Posterior cingulate gyrus (tissue), 11 donors: Measurements from ENCODE around the gene DMXL2.
"Not testable (repeated sequence)": the region's sequence is repeated elsewhere in the genome, so short reads cannot be mapped to it uniquely, and the experiment has no call there.

ENCODE experiments used
- DNase-seq, 10 donors: peaks; one replicate each; pipeline versions ENCODE4 v3.0.0 to v3.0.0-alpha.2; 2020 to 2021; ENCODE audit warnings: mixed read lengths in 3 of 10
- intact Hi-C: fragments of 100-400 bp; cut with DNase I; formaldehyde crosslinking; loops from one replicate; pipeline ENCODE4 v1.15.1; 2023

DMXL2 gene

DNA sequence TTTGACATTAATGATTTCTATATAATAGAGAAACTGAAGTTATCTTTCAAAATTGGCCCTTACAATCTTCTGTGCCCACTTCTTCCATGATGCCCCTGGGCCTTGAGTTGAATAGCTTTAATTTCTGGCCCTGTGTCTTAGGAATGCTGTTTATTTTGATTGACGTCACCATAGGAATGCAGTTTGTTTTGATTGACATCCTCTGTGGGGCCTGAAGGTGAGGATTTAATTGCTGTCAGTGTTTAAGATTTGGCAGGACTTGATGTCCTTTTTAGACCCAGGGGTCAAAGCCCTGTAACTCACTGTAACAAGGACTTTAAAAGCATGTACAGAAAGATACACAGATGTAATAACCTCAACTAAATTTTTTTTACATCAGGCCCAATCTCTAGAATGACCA is 197.8 kb downstream of the DMXL2 start:
- DNase-seq, result no peak
- intact Hi-C loops, result no loop called here

- intact Hi-C loops, DNase-seq: not testable (repeated sequence)
These were observed 199.5 kb downstream of the DMXL2 start for GRCh38 chr15:51423040-51423439.

DNA sequence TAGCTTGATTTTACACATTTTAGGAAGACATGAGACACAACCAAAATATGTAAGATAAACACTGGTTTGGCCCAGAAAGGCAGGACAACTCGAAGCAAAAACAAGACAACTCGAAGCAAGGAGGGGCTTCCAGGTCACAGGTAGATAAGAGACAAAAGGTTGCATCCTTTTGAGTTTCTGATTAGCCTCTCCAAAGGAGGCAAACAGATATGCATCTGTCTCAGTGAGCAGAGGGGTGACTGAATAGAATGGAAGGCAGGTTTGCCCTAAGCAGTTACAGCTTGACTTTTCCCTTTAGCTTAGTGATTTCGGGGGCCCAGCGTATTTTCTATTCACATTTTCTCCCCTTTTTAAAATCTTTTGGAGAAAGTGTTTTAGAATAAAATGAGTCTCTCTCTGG is 206.4 kb downstream of the DMXL2 start:
- intact Hi-C loops, result no loop called here
- DNase-seq, result no peak

DNA sequence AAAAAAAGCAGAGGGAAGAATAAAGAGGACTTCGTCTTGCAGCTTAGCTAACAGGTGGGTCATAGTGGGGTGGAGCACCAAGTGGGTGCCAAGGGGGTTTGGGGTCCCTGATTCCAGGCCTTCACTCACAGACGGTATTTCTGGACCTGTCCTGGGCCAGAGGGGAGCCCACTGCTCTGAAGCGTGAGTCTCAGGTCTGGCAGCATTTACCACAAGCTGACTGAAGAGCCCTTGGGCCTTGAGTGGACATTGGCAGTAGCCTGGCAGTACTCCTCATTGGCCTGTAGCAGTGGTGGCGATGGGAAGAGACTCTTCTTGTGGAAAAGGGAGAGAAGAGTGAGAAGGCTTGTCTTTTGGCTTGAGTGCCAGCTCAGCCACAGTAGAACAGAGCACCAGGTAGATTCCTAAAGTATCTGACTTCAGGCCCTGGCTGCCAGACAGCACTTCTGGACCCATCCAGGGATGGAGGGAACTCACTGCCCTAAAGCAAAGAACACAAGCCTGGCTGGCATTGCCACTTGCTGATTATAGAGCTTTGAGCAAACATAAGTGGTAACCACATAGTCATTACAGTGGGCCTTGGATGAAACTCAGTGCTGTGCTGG is 208.2 kb downstream of the DMXL2 start:
- intact Hi-C loops, result no loop called here
- DNase-seq, result peak in 1 of 10 donors; percentile 60

DNA sequence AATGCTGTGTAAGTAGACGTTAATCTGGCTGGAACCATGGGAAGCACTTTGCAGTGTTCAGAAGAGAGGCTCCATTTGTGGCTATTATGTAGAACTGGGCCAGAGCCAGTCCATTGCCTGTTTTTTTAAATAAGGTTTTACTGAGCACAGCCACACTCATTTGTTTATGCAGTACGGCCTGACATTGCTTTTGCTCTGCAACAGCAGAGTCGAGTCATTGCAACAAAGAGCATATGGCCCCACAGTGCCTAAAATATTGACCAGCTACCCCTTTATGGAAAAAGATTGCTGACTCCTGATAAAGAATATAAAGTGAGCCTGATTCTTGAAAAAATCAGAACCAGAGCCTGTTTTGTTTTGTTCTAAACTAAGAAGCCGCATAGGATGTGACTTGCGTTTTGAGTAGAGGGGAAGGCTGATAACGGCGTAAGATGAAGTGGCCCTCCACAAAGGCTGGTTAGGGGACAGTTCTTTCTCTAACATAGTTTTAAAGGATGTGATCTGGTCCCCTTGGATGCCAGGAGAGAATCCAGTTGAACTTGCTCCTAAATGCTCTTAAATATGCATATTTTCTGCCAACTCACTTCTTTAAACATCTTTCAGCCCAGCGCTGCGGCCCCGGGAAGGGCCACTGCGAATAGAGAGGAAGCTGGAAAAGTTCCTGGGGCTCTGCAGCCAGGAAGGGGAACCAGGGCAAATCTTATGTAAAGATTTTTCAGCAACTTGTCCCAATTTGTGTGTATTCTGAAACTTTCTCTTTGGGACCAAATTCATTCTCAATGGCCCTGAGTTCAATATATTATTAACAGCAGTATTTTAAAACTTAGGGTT is 216.7 kb downstream of the DMXL2 start:
- DNase-seq, result no peak
- intact Hi-C loops, result no loop called here

DNA sequence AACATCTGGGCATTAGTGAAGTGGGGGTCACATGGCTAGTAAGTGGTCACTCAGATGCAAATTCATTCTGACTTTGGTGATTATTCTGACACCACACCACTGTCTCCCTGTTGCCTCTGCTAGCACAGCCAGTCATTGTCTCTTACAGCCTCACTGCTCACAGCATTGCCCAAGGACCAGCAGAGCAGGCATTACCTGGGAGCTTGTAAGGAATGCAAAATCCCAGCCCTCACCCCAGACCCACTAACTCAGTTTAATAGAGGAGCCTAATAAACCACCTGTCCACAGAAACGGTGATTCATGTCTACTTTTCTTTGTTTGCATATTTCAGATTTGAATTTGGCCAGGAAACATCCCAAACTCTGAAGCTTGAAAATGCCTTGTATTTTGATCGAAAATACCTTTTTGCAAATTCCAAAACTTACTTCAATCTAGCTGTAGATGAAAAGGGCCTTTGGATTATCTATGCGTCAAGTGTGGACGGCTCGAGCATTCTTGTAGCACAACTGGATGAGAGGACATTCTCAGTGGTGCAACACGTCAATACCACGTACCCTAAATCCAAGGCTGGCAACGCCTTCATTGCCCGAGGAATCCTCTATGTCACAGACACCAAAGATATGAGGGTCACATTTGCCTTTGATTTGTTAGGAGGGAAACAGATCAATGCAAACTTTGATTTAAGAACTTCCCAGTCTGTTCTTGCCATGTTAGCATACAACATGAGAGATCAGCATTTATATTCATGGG is 218.4 kb downstream of the DMXL2 start:
- intact Hi-C loops, result loop anchor here (5.0 kb wide), 2 partner anchors 172 to 242 kb away; no protein-coding TSS in a partner anchor
- no peak for DNase-seq

DNA sequence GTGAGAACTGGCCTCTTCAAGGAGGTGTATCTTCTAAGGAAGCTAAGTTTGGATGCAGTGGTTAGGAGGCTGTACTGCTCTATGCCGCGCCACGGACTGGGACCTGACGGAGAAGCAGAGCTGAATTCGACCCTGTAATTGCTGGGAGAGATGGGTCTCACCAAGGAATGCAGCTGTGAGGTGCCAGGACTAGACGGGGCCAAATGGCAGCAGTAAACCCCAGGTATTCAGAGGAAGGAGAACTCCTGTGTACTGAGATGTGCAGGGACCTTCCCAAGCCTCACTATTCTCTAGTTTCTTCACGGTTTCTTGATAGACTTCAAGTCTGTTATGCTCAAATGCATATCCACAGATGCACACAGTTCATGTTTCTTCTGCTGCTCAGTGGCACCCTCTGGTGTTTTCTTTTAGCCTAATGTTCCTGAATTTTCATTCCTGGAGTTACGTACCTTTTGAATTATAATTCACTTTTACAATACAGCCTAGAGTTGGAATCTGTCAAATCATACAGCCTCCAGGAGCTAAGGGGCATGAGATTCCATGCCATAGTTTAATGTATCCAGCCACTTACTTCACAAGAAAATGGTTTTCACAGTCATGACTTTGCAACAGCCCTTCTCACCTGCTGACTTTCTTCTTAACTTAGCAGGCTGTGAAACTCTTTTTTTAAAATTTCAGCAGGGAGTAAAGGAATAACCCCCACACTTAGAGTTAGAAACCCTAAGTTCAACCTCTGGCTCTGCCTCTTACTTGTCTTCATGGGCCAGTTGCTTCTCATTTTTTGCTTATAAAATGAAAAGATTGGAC is 219.3 kb downstream of the DMXL2 start:
- intact Hi-C loops, result loop anchor here (5.0 kb wide), 2 partner anchors 171 to 241 kb away; no protein-coding TSS in a partner anchor
- DNase-seq, result no peak

- DNase-seq, result peak in 8 of 10 donors; percentile 41 to 93 (median 58)
- intact Hi-C loops, result loop anchor here (5.0 kb wide), 2 partner anchors 170 to 240 kb away; no protein-coding TSS in a partner anchor
These were observed 220.6 kb downstream of the DMXL2 start for GRCh38 chr15:51401872-51402517.

- intact Hi-C loops, result loop anchor here (5.0 kb wide), 2 partner anchors 169 to 239 kb away; no protein-coding TSS in a partner anchor
These were observed 221.4 kb downstream of the DMXL2 start for GRCh38 chr15:51401051-51401780.

GRCh38 chr15:51398626-51399025 is 223.9 kb downstream of the DMXL2 start:
- DNase-seq, result no peak
- intact Hi-C loops, result no loop called here

More at GRCh38 chr15:51401051-51401780, 221.4 kb downstream of the DMXL2 start:
- no peak for DNase-seq
